ENCODE data around the gene GINS3.

GINS3 gene

GRCh38 chr16:58392215-58393137 lies at the start of gene GINS3:
Gene GINS3 (plus strand): TSS chr16:58392471. CDS start chr16:58392602, 131 bp downstream.
- peak; percentile 65 to 83 for DNase-seq (ENCODE audit: low read depth in 1 of 2, low spot score in 1 of 2)

DNA sequence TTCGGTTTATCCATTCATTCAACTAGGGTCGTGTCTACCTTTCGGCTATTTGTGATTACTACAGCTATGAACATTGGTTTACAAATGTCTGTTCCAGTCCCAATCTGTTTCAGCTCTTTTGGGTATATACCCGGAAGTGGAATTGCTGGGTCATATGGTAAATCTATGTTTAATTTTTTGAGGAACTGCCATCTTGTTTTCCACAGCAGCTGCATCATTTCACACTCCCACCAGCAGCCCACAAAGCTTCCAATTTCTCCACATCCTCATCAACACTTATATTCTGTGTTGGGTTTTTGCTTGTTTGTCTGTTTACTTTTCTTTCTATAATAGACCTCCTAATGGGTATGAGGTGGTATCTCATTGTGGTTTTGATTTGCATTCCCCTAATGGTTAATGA lies 48.7 kb upstream of the GINS3 start:
- no peak for DNase-seq (ENCODE audit: low read depth in 1 of 2, low spot score in 1 of 2)

DNA sequence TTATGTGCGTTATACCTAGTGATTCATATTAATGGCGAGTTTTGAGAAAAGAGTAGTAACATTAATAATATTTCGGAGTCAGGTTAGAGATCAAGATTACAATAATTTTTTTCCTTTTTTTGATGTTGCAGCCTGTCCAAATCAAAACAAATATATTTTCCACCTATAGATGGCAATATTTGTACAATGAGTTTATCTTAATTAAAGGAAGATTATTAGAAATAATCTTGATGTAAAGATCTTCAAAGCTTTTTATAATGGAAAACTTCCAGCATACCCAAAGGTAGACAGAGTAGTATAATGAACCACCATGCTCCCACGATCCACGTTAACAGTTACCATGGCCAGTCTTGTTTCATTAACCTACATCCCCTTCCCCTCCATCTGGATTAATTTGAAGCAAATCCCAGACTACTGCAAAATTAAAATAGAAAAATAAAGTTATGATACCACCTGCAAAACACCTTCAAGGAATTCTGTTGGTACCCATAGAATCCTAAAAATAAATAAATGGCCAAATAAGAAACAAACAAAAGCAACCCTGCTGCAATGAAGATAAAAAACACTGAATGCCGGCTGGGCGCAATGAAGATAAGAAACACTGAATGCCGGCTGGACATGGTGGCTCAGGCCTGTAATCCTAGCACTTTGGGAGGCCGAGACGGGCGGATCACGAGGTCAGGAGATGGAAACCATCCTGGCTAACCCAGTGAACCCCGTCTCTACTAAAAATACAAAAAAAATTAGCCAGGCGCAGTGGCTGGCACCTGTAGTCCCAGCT lies 46.5 kb upstream of the GINS3 start:
- no peak for DNase-seq (ENCODE audit: low read depth in 1 of 2, low spot score in 1 of 2)

GRCh38 chr16:58346831-58347371 lies 45.4 kb upstream of the GINS3 start:
- DNase-seq (ENCODE audit: low read depth in 1 of 2, low spot score in 1 of 2) = no peak

GRCh38 chr16:58348986-58349385 lies 43.3 kb upstream of the GINS3 start:
- DNase-seq (ENCODE audit: low read depth in 1 of 2, low spot score in 1 of 2) = no peak

DNA sequence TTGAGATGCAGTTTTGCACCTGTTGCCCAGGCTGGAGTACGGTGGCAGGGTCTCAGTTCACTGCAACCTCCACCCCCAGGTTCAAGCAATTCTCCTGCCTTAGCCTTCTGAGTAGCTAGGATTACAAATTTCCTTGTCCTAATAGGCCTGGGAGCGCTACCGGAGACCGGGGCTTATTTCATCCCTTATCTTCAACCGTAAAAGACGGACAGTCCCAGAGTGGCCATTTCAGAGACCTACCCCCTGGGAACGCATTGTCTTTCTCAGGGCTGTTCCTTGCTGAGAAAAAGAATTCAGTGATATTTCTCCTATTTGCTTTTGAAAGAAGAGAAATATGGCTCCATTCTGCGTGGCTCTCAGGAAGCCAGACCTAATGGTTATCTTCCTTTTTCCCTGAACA lies 39.6 kb upstream of the GINS3 start:
- no peak for DNase-seq (ENCODE audit: low read depth in 1 of 2, low spot score in 1 of 2)

- DNase-seq (ENCODE audit: low read depth in 1 of 2, low spot score in 1 of 2) = no peak
Measured at GRCh38 chr16:58360041-58360634, 32.1 kb upstream of the GINS3 start.

GRCh38 chr16:58361726-58362125 lies 30.5 kb upstream of the GINS3 start:
- no peak for DNase-seq (ENCODE audit: low read depth in 1 of 2, low spot score in 1 of 2)

- no peak for DNase-seq (ENCODE audit: low read depth in 1 of 2, low spot score in 1 of 2)
Measured at GRCh38 chr16:58363746-58364393, 28.4 kb upstream of the GINS3 start.

DNA sequence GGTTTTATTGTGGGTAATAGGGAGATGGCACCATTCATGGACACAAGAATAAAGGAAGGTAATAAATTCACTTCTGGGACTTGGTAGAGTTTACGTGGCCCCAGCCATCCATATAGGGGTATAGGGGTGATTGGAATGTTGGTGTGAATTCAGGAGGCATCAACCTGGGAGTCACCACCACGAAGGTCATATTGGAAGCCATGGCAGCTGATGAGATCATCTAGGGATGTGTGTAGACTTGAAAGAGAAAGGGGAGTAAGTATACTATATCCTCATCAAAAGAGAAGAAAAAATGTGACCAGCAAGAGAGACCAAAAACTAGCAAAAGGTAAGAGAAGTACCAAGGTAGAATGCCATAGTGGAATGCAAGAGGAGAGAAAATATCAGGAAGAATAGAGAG lies 26.6 kb upstream of the GINS3 start:
- no peak for DNase-seq (ENCODE audit: low read depth in 1 of 2, low spot score in 1 of 2)

- no peak for DNase-seq (ENCODE audit: low read depth in 1 of 2, low spot score in 1 of 2)
Measured at GRCh38 chr16:58366247-58367031, 25.8 kb upstream of the GINS3 start.

DNA sequence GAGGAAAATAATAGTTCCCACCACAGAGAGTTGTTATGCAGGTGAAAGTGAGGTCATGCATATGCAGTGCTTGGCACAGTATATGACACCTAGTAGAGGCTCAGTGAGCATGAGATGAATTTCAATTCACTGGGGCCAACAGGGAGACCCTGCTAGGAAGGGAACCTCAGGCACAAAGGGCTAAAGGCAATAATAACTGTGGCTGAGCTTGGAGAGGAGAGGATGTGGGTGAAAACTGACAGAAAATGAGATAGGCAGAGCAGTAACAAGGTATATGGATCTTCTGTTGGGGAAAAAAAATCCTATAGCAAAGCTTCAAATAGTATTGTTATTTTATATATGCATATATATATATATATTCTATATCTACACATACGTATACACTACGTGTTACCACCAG lies 25.0 kb upstream of the GINS3 start:
- DNase-seq (ENCODE audit: low read depth in 1 of 2, low spot score in 1 of 2) = no peak

DNA sequence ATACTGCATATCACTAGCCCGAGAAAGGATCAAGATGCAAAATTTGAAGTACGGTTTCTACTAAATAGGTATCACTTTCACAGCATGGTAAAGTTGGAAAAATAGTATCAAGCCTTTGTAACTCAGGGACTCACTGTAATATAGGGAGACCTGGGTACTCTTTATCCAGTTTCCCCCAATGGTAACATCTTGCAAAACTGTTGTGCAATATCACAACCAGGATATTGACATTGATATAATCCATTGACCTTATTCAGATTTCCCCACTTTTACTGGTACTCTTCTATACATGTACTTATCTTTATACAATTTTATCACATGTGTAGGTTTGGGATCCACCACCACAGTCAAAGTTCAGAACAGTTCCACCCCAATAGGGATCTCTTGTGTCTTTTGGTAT lies 20.4 kb upstream of the GINS3 start:
- no peak for DNase-seq (ENCODE audit: low read depth in 1 of 2, low spot score in 1 of 2)

DNA sequence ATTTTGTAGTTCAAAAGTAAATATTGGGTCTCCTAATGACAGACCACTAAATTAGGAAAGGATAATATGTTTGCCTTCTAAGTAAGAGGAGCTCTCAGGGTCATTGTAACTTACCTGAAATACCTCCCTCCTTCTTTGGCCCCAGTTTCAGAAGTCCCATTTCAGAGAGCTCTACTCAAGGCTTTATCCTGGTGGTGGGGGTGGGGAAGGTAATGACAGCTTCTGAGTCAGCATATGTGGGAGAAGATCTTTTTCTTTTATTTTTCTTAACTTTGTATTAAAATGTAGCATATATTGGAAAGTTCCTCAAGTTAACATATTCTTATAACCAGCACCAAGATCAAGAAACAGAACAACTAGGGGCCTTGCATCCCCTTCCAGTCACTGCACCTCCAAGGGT lies 16.9 kb upstream of the GINS3 start:
- DNase-seq (ENCODE audit: low read depth in 1 of 2, low spot score in 1 of 2) = no peak

- DNase-seq (ENCODE audit: low read depth in 1 of 2, low spot score in 1 of 2) = no peak
Measured at GRCh38 chr16:58377932-58378331, 14.3 kb upstream of the GINS3 start.

DNA sequence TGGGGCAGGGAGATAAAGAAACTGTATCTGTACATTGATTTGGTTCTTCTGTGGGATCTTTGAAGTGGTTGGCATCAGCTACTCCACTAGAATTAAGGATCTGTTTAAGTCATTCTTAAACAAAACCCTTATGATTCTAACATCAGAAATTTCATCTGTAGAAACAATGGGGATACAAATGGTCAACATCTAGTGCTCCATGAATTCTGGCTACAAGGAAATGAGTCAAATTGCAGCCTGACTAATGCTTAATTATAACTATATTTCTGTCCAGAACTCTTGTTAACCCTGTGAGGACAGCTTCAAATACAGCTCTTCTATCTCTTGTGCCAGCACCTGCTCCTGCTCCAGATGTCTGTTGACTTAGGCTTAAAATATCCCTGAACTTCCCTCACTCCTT lies 13.9 kb upstream of the GINS3 start:
- DNase-seq (ENCODE audit: low read depth in 1 of 2, low spot score in 1 of 2) = no peak

GRCh38 chr16:58379736-58380135 lies 12.5 kb upstream of the GINS3 start:
- DNase-seq (ENCODE audit: low read depth in 1 of 2, low spot score in 1 of 2) = no peak

- DNase-seq (ENCODE audit: low read depth in 1 of 2, low spot score in 1 of 2) = no peak
Measured at GRCh38 chr16:58381661-58382060, 10.6 kb upstream of the GINS3 start.

GRCh38 chr16:58384437-58385055 lies 7.7 kb upstream of the GINS3 start:
- DNase-seq (ENCODE audit: low read depth in 1 of 2, low spot score in 1 of 2) = no peak

GRCh38 chr16:58385218-58385773 lies 7.0 kb upstream of the GINS3 start:
- no peak for DNase-seq (ENCODE audit: low read depth in 1 of 2, low spot score in 1 of 2)
